Stimulated activated CD4-positive, alpha-beta T cell treated with anti-CD3 and anti-CD28 coated beads, Interleukin-12 subunit alpha, Interleukin-12 subunit beta, amount 100 ng/mL, for 24 hours (primary cell): ENCODE data around the gene LCAT.

Experiments
- DNase-seq, 2 experiments: peaks; one replicate each; pipeline ENCODE4 v3.0.0-alpha.2; 2020; ENCODE audit warnings: low read depth in 2 of 2

LCAT gene

GRCh38 chr16:67968400-67969253, 24.7 kb upstream of the LCAT start, which contains the start of gene SLC12A4:
Gene SLC12A4 (minus strand): TSS chr16:67968637. CDS start chr16:67968553, 84 bp downstream.
- peak; percentile 71 to 85 for DNase-seq

- DNase-seq, result peak in 1 of 2 experiments; percentile 39
These were observed 24.1 kb upstream of the LCAT start for GRCh38 chr16:67967958-67968399.

DNA sequence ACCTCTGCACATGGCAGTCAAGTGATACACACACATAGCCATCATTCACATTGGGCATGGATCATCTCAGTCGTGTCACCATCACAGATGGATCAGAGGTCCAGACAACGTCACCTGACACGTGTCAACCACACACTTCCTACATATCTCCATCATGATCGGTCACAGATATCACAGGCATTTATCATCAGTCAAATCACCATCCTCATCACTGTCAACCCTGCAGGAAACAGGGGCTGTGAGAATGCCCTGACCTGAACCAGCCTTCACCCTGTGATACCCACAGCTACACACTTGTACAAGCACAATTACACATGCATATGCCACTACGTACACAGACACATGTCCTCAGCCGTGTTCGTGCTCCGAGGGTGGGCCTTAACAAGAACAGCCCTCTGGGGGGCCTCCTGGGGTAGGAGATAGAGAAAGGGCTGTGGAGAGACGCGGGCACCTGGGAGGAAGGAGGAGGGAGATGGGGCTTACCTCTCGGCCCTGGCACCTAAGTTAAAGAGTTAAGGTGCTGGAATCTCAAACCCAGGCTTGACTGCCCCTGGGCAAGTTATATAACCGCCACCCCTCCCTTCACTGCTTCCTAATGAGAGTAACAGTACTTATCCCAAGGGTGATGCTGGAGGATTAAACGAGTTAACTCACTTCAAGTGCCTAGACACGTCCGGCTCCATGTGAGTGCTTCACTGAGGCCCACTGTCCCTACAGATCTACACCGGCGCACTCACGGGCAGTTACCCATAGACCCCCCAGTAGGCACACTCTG, 23.4 kb upstream of the LCAT start:
- DNase-seq, result no peak

DNA sequence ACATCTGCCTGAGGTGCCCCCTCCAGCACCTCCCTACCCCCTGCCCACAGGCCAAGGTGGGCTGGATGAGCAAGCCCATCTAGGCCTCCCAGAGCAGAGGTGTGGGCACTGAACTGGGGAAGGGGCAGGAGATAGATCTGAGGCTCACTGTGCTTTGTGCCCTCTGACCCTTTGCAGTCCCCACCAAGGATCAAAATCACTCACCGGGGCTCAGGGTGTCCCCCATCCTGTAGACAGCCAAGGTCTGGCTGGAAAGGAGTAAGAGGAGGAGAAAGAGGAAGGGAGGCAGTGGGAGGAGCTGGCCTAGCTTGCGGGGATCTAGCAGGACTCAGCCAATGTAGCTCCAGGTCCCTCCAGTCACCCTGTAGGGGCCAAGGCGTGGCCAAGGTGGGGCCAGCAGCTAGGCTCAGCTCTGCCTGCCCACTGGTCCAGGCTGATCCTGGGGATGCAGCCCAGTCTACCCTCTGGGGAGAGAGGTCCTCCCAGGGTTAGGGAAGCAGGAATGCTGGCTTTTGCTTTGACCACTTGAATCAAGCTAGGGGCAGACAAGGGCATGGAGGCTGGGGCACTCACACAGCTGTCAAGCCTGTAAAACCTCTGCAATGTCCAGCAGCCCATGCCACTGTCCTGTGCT, 22.7 kb upstream of the LCAT start:
- DNase-seq, result no peak

GRCh38 chr16:67965668-67966548, 22.0 kb upstream of the LCAT start:
- DNase-seq, result no peak

GRCh38 chr16:67964477-67965131, 20.7 kb upstream of the LCAT start:
- no peak for DNase-seq

DNA sequence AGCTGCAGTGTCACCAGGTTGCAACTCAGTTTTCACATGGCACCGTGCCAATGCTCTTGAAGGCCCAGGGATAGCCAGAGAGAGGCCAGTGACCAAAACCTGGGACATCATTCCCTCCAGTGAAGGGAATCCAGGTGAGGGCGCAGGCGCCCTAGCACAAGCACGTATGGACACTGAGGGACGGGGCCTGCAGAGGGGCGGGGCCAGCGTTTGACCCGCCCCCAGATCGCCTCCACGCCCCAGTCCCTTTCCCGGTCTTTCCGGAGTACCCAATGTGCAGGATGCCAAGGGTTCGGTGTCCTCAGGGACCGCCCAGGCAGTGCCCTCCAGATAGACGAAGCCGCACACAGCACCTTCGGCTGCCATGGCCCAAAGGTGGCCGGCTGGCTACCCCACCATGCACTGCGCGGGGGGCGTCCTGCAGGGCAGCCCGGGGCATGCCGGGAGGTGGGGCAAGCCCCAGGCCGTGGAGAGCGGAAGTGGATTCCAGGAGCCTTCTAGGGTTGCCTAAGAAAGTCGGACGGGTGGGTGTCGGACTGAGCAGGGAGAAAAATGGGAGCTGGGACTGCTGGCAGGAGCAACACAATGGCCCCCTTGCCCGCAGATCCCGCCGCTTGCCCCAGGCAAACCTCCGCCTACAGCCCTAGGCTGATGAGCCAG, 19.9 kb upstream of the LCAT start:
- no peak for DNase-seq

- DNase-seq, result no peak
These were observed 19.4 kb upstream of the LCAT start for GRCh38 chr16:67963292-67963661.

DNA sequence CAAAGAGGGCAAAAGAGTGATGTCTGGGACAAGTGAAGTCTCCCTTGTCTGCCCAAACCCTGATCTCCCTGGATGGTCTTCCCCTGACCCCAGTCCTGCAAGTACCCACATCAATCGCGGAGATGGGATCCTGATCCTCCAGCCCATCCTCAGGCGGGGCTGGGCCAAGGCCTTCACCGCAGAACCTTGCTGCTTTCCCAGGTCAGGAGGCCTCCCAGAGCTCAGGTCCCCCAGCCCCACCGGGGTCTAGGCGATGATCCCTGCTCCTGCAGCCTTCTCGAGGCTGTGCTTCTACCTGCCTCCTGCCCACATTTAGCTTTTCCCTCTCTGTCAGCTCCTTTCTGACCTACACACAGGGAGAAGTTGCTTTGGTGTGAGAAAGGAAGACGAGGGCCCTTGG, 18.2 kb upstream of the LCAT start:
- DNase-seq, result no peak

- no peak for DNase-seq
These were observed 17.6 kb upstream of the LCAT start for GRCh38 chr16:67961551-67961957.

GRCh38 chr16:67959536-67960329, 15.8 kb upstream of the LCAT start:
- no peak for DNase-seq

GRCh38 chr16:67957622-67958021, 13.7 kb upstream of the LCAT start:
- DNase-seq, result no peak

GRCh38 chr16:67954421-67955196, 10.7 kb upstream of the LCAT start:
- DNase-seq, result no peak

GRCh38 chr16:67953641-67954375, 9.9 kb upstream of the LCAT start:
- no peak for DNase-seq

DNA sequence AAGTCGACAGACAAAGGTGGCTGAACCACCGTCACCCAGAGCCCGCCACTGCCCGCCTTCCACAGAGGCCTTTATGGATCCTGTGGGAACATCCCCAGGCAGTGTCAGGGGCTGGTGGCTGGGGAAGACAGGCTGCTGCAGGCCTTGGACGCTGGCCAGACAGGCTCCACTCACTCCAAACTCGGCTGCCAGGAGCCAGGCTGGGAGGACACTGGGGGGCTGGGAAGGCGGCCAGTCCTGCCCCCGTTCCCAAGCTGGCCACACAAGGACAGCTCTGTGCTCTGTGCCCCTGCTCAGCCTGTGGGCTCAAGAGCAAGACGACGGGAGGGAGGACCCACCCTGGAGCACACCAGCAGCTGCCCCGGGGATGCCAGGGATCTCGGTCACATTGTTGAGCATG, 7.6 kb upstream of the LCAT start:
- no peak for DNase-seq

- DNase-seq, result no peak
These were observed 6.5 kb upstream of the LCAT start for GRCh38 chr16:67950335-67950843.

DNA sequence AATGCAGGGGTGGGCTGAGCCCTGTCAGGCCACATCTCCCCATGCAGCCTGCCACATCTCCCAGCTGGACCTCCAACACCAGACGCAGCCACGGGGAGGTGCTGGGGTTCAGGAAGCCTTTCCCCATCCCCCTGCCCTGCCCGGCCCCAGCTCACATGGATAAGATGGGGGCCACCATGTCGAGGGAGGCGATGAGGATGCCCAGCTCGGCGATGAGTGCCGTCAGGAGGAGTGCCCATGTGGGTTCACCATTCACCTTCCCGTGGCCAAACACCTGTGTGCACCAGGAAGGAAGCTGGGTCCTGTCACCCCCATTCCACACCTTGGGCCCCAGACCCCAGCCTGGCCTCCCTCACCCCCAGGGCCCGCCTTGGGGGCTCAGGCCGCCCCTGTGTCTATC, 5.7 kb upstream of the LCAT start:
- DNase-seq, result no peak

- no peak for DNase-seq
These were observed 4.1 kb upstream of the LCAT start for GRCh38 chr16:67948015-67948414.
